ENCODE data around the gene DYRK2. TPM values are rescaled to one million over a fixed set of nuclear protein-coding genes. Genes with fewer than 3 reads are reported as not detected.

Gene DYRK2
- total and polyA plus RNA-seq, 2 donors (not counting 3 experiments of a cell fraction or from before 2014, with no cell fraction given) = 4.5 to 11.0 TPM

GRCh38 chr12:67656251-67656650 lies 7.7 kb downstream of the DYRK2 start:
- H3K36me3 ChIP-seq (ENCODE audit: control insufficient read depth in 2 of 2, extremely low read depth in 1 of 2, insufficient read depth in 2 of 2, low read length in 2 of 2) = peaks cover 12 to 13% of the 10 kb centered on the region in 2 experiments
- no peak overlapping the region for H3K4me2 ChIP-seq (ENCODE audit: insufficient read depth, low read length)
- H3K9ac ChIP-seq (replicated peaks; ENCODE audit: extremely low read depth, insufficient read depth, low read length) = no peak overlapping the region
- POLR2A ChIA-PET = no interaction called here
- intact Hi-C loops (cut with micrococcal nuclease) (no loop called here), dilution Hi-C loops (cut with MboI; ENCODE audit: extremely low pct_ligation_motif_present, low sequenced_read_pairs) (no loop called here)
- H4K20me1 ChIP-seq (replicated peaks; ENCODE audit: control insufficient read depth, extremely low read depth, insufficient read depth, low read length) = no peaks in the 10 kb centered on the region
- DNase-seq (ENCODE audit: low read depth, low spot score) (no peak), FAIRE-seq (no peak)
- H3K27me3 ChIP-seq (ENCODE audit: control insufficient read depth in 2 of 2, insufficient read depth in 2 of 2, low read length in 2 of 2) = no peaks in the 10 kb centered on the region
- no TSS peak for BruUV-seq (replicated peaks)
- H3K79me2 ChIP-seq (ENCODE audit: control insufficient read depth, insufficient read depth, low read length) = peaks cover 22% of the 10 kb centered on the region
- no peaks in the 10 kb centered on the region for H3K9me1 ChIP-seq (replicated peaks; ENCODE audit: control insufficient read depth, extremely low read depth, insufficient read depth, low read length)
- H2AFZ ChIP-seq (ENCODE audit: low read depth, low read length) = no peak overlapping the region
- H3K27ac ChIP-seq (ENCODE audit: insufficient read depth, low read depth, low read length) = no peak overlapping the region
- H3K9me3 ChIP-seq (replicated peaks; ENCODE audit: control insufficient read depth, insufficient read depth, low read length) = no peaks in the 10 kb centered on the region
- TF ChIP-seq JUN (IDR thresholded peaks at IDR 0.05; ENCODE audit: borderline replicate concordance, insufficient read depth, insufficient read length, low read depth) (no peak), MYC (IDR thresholded peaks at IDR 0.05; ENCODE audit: low read depth, low read length) (no peak), POLR2AphosphoS5 (IDR thresholded peaks at IDR 0.05; ENCODE audit: insufficient read depth, low read depth, low read length) (no peak), GATA2 (IDR thresholded peaks at IDR 0.05; ENCODE audit: insufficient read depth, insufficient read length, low read depth, low read length) (no peak)
- CTCF ChIA-PET = no interaction called here
- H3K4me1 ChIP-seq (ENCODE audit: control insufficient read depth, extremely low read depth, insufficient read depth, low read length) = no peaks in the 10 kb centered on the region
- no peak overlapping the region for H3K4me3 ChIP-seq (replicated peaks in 1 of 3; ENCODE audit: insufficient read depth in 1 of 3, low read depth in 1 of 3, low read length in 3 of 3)

GRCh38 chr12:67658486-67658885 lies 9.9 kb downstream of the DYRK2 start:
- Histone ChIP-seq H4K20me1 (replicated peaks; ENCODE audit: control insufficient read depth, extremely low read depth, insufficient read depth, low read length) (no peaks in the 10 kb centered on the region), H3K9ac (replicated peaks; ENCODE audit: extremely low read depth, insufficient read depth, low read length) (no peak overlapping the region), H3K4me2 (ENCODE audit: insufficient read depth, low read length) (no peak overlapping the region), H3K9me3 (replicated peaks; ENCODE audit: control insufficient read depth, insufficient read depth, low read length) (no peaks in the 10 kb centered on the region), H2AFZ (ENCODE audit: low read depth, low read length) (no peak overlapping the region), H3K27ac (ENCODE audit: insufficient read depth, low read depth, low read length) (no peak overlapping the region), H3K36me3 (ENCODE audit: control insufficient read depth in 2 of 2, extremely low read depth in 1 of 2, insufficient read depth in 2 of 2, low read length in 2 of 2) (peaks cover 12 to 13% of the 10 kb centered on the region in 2 experiments), H3K9me1 (replicated peaks; ENCODE audit: control insufficient read depth, extremely low read depth, insufficient read depth, low read length) (no peaks in the 10 kb centered on the region), H3K79me2 (ENCODE audit: control insufficient read depth, insufficient read depth, low read length) (peaks cover 15% of the 10 kb centered on the region), H3K4me1 (ENCODE audit: control insufficient read depth, extremely low read depth, insufficient read depth, low read length) (no peaks in the 10 kb centered on the region), H3K4me3 (replicated peaks in 1 of 3; ENCODE audit: insufficient read depth in 1 of 3, low read depth in 1 of 3, low read length in 3 of 3) (no peak overlapping the region), H3K27me3 (ENCODE audit: control insufficient read depth in 2 of 2, insufficient read depth in 2 of 2, low read length in 2 of 2) (no peaks in the 10 kb centered on the region)
- dilution Hi-C loops (cut with MboI; ENCODE audit: extremely low pct_ligation_motif_present, low sequenced_read_pairs) (no loop called here), intact Hi-C loops (cut with micrococcal nuclease) (no loop called here)
- ChIA-PET POLR2A (no interaction called here), CTCF (interaction anchor here (0.7 kb wide), 1 partner anchor 47 kb away, joined by 3 read pairs; no protein-coding TSS in a partner anchor)
- no peak for TF ChIP-seq FOS (IDR thresholded peaks at IDR 0.05; ENCODE audit: borderline replicate concordance, insufficient read depth, low read length)
- TF ChIP-seq JUN (IDR thresholded peaks at IDR 0.05; ENCODE audit: borderline replicate concordance, insufficient read depth, insufficient read length, low read depth) = no peak
- no peak for TF ChIP-seq EZH2 (IDR thresholded peaks at IDR 0.05; ENCODE audit: borderline replicate concordance, low read depth, low read length, severe bottlenecking)
- no peak for TF ChIP-seq MYC (IDR thresholded peaks at IDR 0.05; ENCODE audit: low read depth, low read length)
- no peak for TF ChIP-seq POLR2AphosphoS5 (IDR thresholded peaks at IDR 0.05; ENCODE audit: insufficient read depth, low read depth, low read length)
- no peak for TF ChIP-seq POLR2A (IDR thresholded peaks at IDR 0.05; ENCODE audit: low read depth, low read length)
- no peak for TF ChIP-seq CTCF (IDR thresholded peaks at IDR 0.05; ENCODE audit: extremely low read depth in 1 of 2, insufficient read depth in 1 of 2, low read depth in 1 of 2, low read length in 2 of 2)
- TF ChIP-seq GATA2 (IDR thresholded peaks at IDR 0.05; ENCODE audit: insufficient read depth, insufficient read length, low read depth, low read length) = no peak
- no peak for DNase-seq (ENCODE audit: low read depth, low spot score)
- BruUV-seq (replicated peaks) = no TSS peak
- FAIRE-seq = no peak
